HepG2 (cell line): ENCODE data around the gene FALEC. TPM values are rescaled to one million over a fixed set of nuclear protein-coding genes. Genes with fewer than 3 reads are reported as not detected.

Experiments used
- ELF3 ChIP-seq: IDR thresholded peaks from 2 replicates; pipeline ENCODE4 v1.6.1; 2016; ENCODE audit warnings: missing genetic modification reagents, missing compliant biosample characterization
- FOSL1 ChIP-seq: sonication (generic); formaldehyde crosslinking; IDR thresholded peaks from 2 replicates; pipeline ENCODE4 v1.9.0; 2021; ENCODE audit warnings: missing genetic modification reagents, borderline replicate concordance
- LBX2 ChIP-seq: sonication (generic); formaldehyde crosslinking; IDR thresholded peaks from 2 replicates; pipeline ENCODE4 v1.5.0; 2020; ENCODE audit warnings: missing genetic modification reagents, mild to moderate bottlenecking, borderline replicate concordance
- NFATC3 ChIP-seq: sonication (generic); formaldehyde crosslinking; IDR thresholded peaks from 2 replicates; pipeline ENCODE4 v1.5.1; 2020; ENCODE audit warnings: mild to moderate bottlenecking, missing genetic modification reagents
- PHF8 ChIP-seq: sonication (generic); formaldehyde crosslinking; IDR thresholded peaks from 2 replicates; pipeline ENCODE4 v1.5.0; 2020; ENCODE audit warnings: missing genetic modification reagents
- POLR2A ChIP-seq, 2 experiments: IDR thresholded peaks; 2 replicates each; pipeline ENCODE4 v1.6.1; 2011; ENCODE audit warnings: low read depth in 2 of 2, low read length in 2 of 2, mild to moderate bottlenecking in 1 of 2, moderate library complexity in 1 of 2; ENCODE audit not compliant: insufficient read depth in 1 of 2
- POLR2G ChIP-seq: fragments of 200-400 bp; formaldehyde crosslinking; IDR thresholded peaks from 2 replicates; pipeline ENCODE4 v1.6.1; 2018; ENCODE audit warnings: mild to moderate bottlenecking, low read depth, low read length, moderate library complexity
- PRMT3 ChIP-seq: sonication (generic); formaldehyde crosslinking; IDR thresholded peaks from 2 replicates; pipeline ENCODE4 v1.8.1; 2022; ENCODE audit warnings: low read depth, mild to moderate bottlenecking, moderate library complexity, missing genetic modification reagents, borderline replicate concordance
- TMF1 ChIP-seq: sonication (generic); formaldehyde crosslinking; IDR thresholded peaks from 2 replicates; pipeline ENCODE4 v1.8.1; 2022; ENCODE audit warnings: low read depth, missing genetic modification reagents
- UBTF ChIP-seq: sonication (generic); formaldehyde crosslinking; IDR thresholded peaks from 2 replicates; pipeline ENCODE4 v1.4.0; 2020; ENCODE audit warnings: mild to moderate bottlenecking, missing genetic modification reagents
- polyA plus RNA-seq, 8 experiments: library from polyadenylated mRNA; depleted of rRNA in 3 of 8; stranded (reverse) in 7 of 8; unstranded in 1 of 8; fragments of >200 nt; fragmentation: Illumina TruSeq in 4 of 8; extraction: Trizol in 4 of 8; gene quantifications; 2 replicates each; pipeline versions ENCODE4 v1.2.1 to v1.2.3, GENCODE V29; 2011 to 2016; ENCODE audit warnings: low read depth in 4 of 8, missing spikeins in 1 of 8, mixed read lengths in 1 of 8; ENCODE audit not compliant: insufficient read depth in 1 of 8
- total RNA-seq, 5 experiments: library from RNA; depleted of rRNA; stranded (reverse); fragments of >200 nt; fragmentation: Illumina TruSeq; extraction: Trizol; gene quantifications; 2 replicates each; pipeline ENCODE4 v1.2.3, GENCODE V29; 2016; ENCODE audit warnings: low read depth in 1 of 5
- TF ChIP-seq, protein P1 (sequence below): IDR thresholded peaks from 2 replicates; pipeline ENCODE4 v1.6.1; 2016; ENCODE audit warnings: missing compliant biosample characterization, missing genetic modification reagents, borderline replicate concordance
- TF ChIP-seq, protein P2 (sequence below): sonication (generic); formaldehyde crosslinking; IDR thresholded peaks from 2 replicates; pipeline ENCODE4 v1.8.0; 2022; ENCODE audit warnings: missing genetic modification reagents, mild to moderate bottlenecking, borderline replicate concordance
- TF ChIP-seq, protein P3 (sequence below): sonication (generic); formaldehyde crosslinking; IDR thresholded peaks from 2 replicates; pipeline ENCODE4 v1.4.0; 2020; ENCODE audit warnings: mild to moderate bottlenecking, missing genetic modification reagents
- TF ChIP-seq, protein P4 (sequence below), 2 experiments: sonication (generic) in 1 of 2; formaldehyde crosslinking in 1 of 2; IDR thresholded peaks; 2 replicates each; pipeline versions ENCODE4 v1.4.0 to v1.6.1; 2018 to 2020; ENCODE audit warnings: missing genetic modification reagents in 2 of 2, borderline replicate concordance in 1 of 2, low read depth in 1 of 2, mild to moderate bottlenecking in 1 of 2, missing biosample characterization in 1 of 2

The FALEC gene
- total and polyA plus RNA-seq, 2 of the 13 experiments (the other 11 are each of a cell fraction or from before 2014, with no cell fraction given): 0.33 to 0.71 TPM

DNA sequence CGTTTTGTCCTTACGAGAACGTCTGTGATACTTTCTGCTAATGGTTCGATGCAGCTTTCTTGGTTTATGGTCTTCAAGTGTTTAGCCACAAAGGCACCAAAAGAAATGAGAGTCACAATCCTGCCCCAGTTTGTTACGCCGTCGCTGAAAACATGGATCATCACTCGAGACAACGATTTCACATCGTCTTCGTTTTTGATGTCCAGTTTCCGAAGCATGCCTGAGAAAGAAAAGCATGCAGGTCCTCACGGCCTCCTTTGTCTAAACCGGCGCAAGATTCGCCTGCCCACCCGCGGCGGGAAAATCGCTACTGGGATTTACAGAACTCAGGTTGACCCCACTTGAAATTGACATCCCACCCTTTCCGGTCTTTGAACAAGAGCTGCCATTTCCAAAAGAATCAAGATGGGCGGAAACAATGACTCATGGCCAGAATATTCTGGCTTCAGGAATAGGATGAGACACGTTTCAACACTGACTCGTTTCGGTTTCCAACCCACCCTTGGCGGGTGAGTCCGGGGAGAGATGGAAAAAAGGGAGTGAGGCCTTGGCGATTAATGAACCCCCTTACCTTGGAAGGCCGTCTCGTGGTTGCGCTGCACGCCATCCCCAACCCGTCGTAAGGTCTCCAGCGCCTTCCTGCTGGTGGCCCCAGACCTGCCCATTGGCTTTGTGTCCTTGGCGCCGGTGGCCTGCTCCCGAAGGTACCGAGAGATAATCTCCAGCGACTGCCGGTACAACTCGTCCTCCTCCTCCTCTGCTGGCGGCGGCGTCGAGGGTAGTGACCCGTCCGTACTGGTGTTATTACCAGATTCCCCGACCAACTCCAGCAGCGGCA, 62.9 kb downstream of the FALEC start (continued):
- TF ChIP-seq, protein P1, sequence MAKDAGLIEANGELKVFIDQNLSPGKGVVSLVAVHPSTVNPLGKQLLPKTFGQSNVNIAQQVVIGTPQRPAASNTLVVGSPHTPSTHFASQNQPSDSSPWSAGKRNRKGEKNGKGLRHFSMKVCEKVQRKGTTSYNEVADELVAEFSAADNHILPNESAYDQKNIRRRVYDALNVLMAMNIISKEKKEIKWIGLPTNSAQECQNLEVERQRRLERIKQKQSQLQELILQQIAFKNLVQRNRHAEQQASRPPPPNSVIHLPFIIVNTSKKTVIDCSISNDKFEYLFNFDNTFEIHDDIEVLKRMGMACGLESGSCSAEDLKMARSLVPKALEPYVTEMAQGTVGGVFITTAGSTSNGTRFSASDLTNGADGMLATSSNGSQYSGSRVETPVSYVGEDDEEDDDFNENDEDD (CRISPR knock-in tag): 0 out of 2 replicates have a peak, but pooled peaks have one; percentile 3
- TF ChIP-seq PRMT3: no peak
- TF ChIP-seq POLR2G: peak; percentile 13; the same call in 1 of the 2 replicates
- TF ChIP-seq, protein P2, sequence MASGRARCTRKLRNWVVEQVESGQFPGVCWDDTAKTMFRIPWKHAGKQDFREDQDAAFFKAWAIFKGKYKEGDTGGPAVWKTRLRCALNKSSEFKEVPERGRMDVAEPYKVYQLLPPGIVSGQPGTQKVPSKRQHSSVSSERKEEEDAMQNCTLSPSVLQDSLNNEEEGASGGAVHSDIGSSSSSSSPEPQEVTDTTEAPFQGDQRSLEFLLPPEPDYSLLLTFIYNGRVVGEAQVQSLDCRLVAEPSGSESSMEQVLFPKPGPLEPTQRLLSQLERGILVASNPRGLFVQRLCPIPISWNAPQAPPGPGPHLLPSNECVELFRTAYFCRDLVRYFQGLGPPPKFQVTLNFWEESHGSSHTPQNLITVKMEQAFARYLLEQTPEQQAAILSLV (CRISPR knock-in tag): no peak
- TF ChIP-seq UBTF (CRISPR knock-in tag): 0 out of 2 replicates have a peak, but pooled peaks have one; percentile 68
- TF ChIP-seq, protein P3, sequence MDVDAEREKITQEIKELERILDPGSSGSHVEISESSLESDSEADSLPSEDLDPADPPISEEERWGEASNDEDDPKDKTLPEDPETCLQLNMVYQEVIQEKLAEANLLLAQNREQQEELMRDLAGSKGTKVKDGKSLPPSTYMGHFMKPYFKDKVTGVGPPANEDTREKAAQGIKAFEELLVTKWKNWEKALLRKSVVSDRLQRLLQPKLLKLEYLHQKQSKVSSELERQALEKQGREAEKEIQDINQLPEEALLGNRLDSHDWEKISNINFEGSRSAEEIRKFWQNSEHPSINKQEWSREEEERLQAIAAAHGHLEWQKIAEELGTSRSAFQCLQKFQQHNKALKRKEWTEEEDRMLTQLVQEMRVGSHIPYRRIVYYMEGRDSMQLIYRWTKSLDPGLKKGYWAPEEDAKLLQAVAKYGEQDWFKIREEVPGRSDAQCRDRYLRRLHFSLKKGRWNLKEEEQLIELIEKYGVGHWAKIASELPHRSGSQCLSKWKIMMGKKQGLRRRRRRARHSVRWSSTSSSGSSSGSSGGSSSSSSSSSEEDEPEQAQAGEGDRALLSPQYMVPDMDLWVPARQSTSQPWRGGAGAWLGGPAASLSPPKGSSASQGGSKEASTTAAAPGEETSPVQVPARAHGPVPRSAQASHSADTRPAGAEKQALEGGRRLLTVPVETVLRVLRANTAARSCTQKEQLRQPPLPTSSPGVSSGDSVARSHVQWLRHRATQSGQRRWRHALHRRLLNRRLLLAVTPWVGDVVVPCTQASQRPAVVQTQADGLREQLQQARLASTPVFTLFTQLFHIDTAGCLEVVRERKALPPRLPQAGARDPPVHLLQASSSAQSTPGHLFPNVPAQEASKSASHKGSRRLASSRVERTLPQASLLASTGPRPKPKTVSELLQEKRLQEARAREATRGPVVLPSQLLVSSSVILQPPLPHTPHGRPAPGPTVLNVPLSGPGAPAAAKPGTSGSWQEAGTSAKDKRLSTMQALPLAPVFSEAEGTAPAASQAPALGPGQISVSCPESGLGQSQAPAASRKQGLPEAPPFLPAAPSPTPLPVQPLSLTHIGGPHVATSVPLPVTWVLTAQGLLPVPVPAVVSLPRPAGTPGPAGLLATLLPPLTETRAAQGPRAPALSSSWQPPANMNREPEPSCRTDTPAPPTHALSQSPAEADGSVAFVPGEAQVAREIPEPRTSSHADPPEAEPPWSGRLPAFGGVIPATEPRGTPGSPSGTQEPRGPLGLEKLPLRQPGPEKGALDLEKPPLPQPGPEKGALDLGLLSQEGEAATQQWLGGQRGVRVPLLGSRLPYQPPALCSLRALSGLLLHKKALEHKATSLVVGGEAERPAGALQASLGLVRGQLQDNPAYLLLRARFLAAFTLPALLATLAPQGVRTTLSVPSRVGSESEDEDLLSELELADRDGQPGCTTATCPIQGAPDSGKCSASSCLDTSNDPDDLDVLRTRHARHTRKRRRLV (CRISPR knock-in tag): no peak; the same call in 1 of the 2 replicates
- TF ChIP-seq, protein P4, sequence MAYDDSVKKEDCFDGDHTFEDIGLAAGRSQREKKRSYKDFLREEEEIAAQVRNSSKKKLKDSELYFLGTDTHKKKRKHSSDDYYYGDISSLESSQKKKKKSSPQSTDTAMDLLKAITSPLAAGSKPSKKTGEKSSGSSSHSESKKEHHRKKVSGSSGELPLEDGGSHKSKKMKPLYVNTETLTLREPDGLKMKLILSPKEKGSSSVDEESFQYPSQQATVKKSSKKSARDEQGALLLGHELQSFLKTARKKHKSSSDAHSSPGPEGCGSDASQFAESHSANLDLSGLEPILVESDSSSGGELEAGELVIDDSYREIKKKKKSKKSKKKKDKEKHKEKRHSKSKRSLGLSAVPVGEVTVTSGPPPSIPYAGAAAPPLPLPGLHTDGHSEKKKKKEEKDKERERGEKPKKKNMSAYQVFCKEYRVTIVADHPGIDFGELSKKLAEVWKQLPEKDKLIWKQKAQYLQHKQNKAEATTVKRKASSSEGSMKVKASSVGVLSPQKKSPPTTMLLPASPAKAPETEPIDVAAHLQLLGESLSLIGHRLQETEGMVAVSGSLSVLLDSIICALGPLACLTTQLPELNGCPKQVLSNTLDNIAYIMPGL (CRISPR knock-in tag; IDR thresholded peaks at IDR 0.05; ENCODE audit: borderline replicate concordance in 1 of 2, low read depth in 1 of 2): peak in 1 of 2 experiments; percentile 52; a peak in 1 of 4 replicates
- TF ChIP-seq LBX2 (CRISPR knock-in tag): 0 out of 2 replicates have a peak, but pooled peaks have one; percentile 4
- no peak for TF ChIP-seq NFATC3 (CRISPR knock-in tag)
- TF ChIP-seq PHF8 (CRISPR knock-in tag): no peak
- peak; percentile 70 for TF ChIP-seq FOSL1 (CRISPR knock-in tag)
- TF ChIP-seq ELF3: 0 out of 2 replicates have a peak, but pooled peaks have one; percentile 8
- 0 out of 2 replicates have a peak, but pooled peaks have one; percentile 2 for TF ChIP-seq TMF1 (CRISPR knock-in tag)
- TF ChIP-seq POLR2A (IDR thresholded peaks at IDR 0.05; ENCODE audit: insufficient read depth in 1 of 2, low read depth in 2 of 2, low read length in 2 of 2): peak; percentile 37 to 58; a peak in 2 of 4 replicates
